ACHN (cell line): ENCODE results near the gene LSP1.

ENCODE experiments used
- DNase-seq: peaks from one replicate; pipeline ENCODE4 v3.0.0-alpha.2; 2015
- in situ Hi-C: cut with HindIII; loops from 2 replicates; pipeline ENCODE4 v1.10.0; 2017; ENCODE audit warnings: low sequenced_read_pairs, low pct_ligation_motif_present, low pct_unique_long_range_greater_than_20kb

LSP1 gene

GRCh38 chr11:1928891-1929541 is 76.1 kb downstream of the LSP1 start:
- no peak for DNase-seq
- in situ Hi-C loops, result no loop called here

- in situ Hi-C loops, result no loop called here
- DNase-seq, result no peak
These were observed 77.0 kb downstream of the LSP1 start for GRCh38 chr11:1929621-1930461.

- in situ Hi-C loops, result no loop called here
These were observed 77.6 kb downstream of the LSP1 start for GRCh38 chr11:1930462-1930830.

GRCh38 chr11:1931341-1932104 is 78.6 kb downstream of the LSP1 start:
- in situ Hi-C loops, result no loop called here
- DNase-seq, result no peak

More at GRCh38 chr11:1930462-1930830, 77.6 kb downstream of the LSP1 start:
- DNase-seq, result no peak

- DNase-seq, result no peak
These were observed 79.2 kb downstream of the LSP1 start for GRCh38 chr11:1932105-1932480.

GRCh38 chr11:1932681-1933080 is 79.8 kb downstream of the LSP1 start:
- in situ Hi-C loops, result no loop called here

More at GRCh38 chr11:1932105-1932480, 79.2 kb downstream of the LSP1 start:
- in situ Hi-C loops, result no loop called here

GRCh38 chr11:1933416-1934334 is 80.8 kb downstream of the LSP1 start:
- DNase-seq, result no peak
- in situ Hi-C loops, result no loop called here

More at GRCh38 chr11:1932681-1933080, 79.8 kb downstream of the LSP1 start:
- DNase-seq, result no peak

GRCh38 chr11:1934335-1935155 is 81.7 kb downstream of the LSP1 start:
- no peak for DNase-seq
- in situ Hi-C loops, result no loop called here

- no peak for DNase-seq
- in situ Hi-C loops, result no loop called here
These were observed 82.5 kb downstream of the LSP1 start for GRCh38 chr11:1935156-1936071.

GRCh38 chr11:1936072-1936780 is 83.3 kb downstream of the LSP1 start:
- no peak for DNase-seq
- in situ Hi-C loops, result no loop called here

- no peak for DNase-seq
These were observed 84.1 kb downstream of the LSP1 start for GRCh38 chr11:1936781-1937615.

GRCh38 chr11:1937616-1938342 is 84.9 kb downstream of the LSP1 start:
- in situ Hi-C loops, result no loop called here

More at GRCh38 chr11:1936781-1937615, 84.1 kb downstream of the LSP1 start:
- in situ Hi-C loops, result no loop called here

GRCh38 chr11:1938343-1939005 is 85.6 kb downstream of the LSP1 start:
- in situ Hi-C loops, result no loop called here
- DNase-seq, result no peak

More at GRCh38 chr11:1937616-1938342, 84.9 kb downstream of the LSP1 start:
- no peak for DNase-seq

- in situ Hi-C loops, result no loop called here
- no peak for DNase-seq
These were observed 86.2 kb downstream of the LSP1 start for GRCh38 chr11:1939006-1939625.
